ENCODE data around the gene TESK2.

- TF ChIP-seq CTCF (IDR thresholded peaks at IDR 0.05): no peak
- no peak for TF ChIP-seq EP300 (IDR thresholded peaks at IDR 0.05)
Measured at GRCh38 chr1:45421935-45422334, 69.0 kb downstream of the TESK2 start.
